Activated T-cell treated with anti-CD3 and anti-CD28 coated beads, Interleukin-2, amount 50 U/mL, for 4 hours (primary cell): ENCODE data around the gene NUDT8. TPM values are rescaled to one million over a fixed set of nuclear protein-coding genes. Genes with fewer than 3 reads are reported as not detected.
A peak's percentile ranks its signal among the peaks of the same experiment; 100 is the strongest.
"Not testable (repeated sequence)": the region's sequence is repeated elsewhere in the genome, so short reads cannot be mapped to it uniquely, and the experiment has no call there.

ENCODE experiments used
- ATAC-seq, 2 donors: fragments of 200-7000 bp; cut with Tn5 transposase; one replicate each; pipeline ENCODE4 v1.10.0; 2021
- DNase-seq: peaks from one replicate; pipeline ENCODE4 v3.0.0-alpha.2; 2020
- H3K27me3 Mint-ChIP-seq: one replicate; pipeline ENCODE4 v1.8.0; 2021; ENCODE audit warnings: low read depth, mixed read lengths
- H3K36me3 Mint-ChIP-seq: one replicate; pipeline ENCODE4 v1.8.0; 2022; ENCODE audit warnings: mixed read lengths; ENCODE audit not compliant: insufficient read depth
- H3K4me1 Mint-ChIP-seq: one replicate; pipeline ENCODE4 v1.8.0; 2021; ENCODE audit warnings: low read depth, mixed read lengths
- H3K4me3 Mint-ChIP-seq: one replicate; pipeline ENCODE4 v1.8.0; 2021; ENCODE audit warnings: mild to moderate bottlenecking, moderate library complexity, mixed read lengths
- H3K9me3 Mint-ChIP-seq: one replicate; pipeline ENCODE4 v1.8.0; 2021; ENCODE audit warnings: mixed read lengths
- total RNA-seq, 3 donors: library from RNA; stranded (reverse); gene quantifications; one replicate each; pipeline ENCODE4 v1.2.1, GENCODE V29; 2021

NUDT8 gene
- total RNA-seq, 3 donors from 2014 or later, result 10.2 to 14.4 (median 12.6) TPM

- H3K9me3 Mint-ChIP-seq, result no peaks in the 10 kb centered on the region
- DNase-seq (no peak), ATAC-seq (no peak)
- H3K4me3 Mint-ChIP-seq, result peak overlapping the region; percentile 86
- peaks cover 6% of the 10 kb centered on the region for H3K4me1 Mint-ChIP-seq
- no peaks in the 10 kb centered on the region for H3K36me3 Mint-ChIP-seq
- H3K27me3 Mint-ChIP-seq, result no peaks in the 10 kb centered on the region
Observed at GRCh38 chr11:67631411-67631810, 1.7 kb upstream of the NUDT8 start.

GRCh38 chr11:67630943-67631331 is 1.2 kb upstream of the NUDT8 start:
- peak overlapping the region; percentile 86 for H3K4me3 Mint-ChIP-seq
- peaks cover 6% of the 10 kb centered on the region for H3K4me1 Mint-ChIP-seq
- H3K27me3 Mint-ChIP-seq, result no peaks in the 10 kb centered on the region
- no peaks in the 10 kb centered on the region for H3K9me3 Mint-ChIP-seq
- ATAC-seq, result no peak
- no peaks in the 10 kb centered on the region for H3K36me3 Mint-ChIP-seq
- DNase-seq, result no peak

- no peaks in the 10 kb centered on the region for H3K27me3 Mint-ChIP-seq
- H3K4me1 Mint-ChIP-seq, result peaks cover 6% of the 10 kb centered on the region
Observed at GRCh38 chr11:67630228-67630942, 648 bp upstream of the NUDT8 start.

GRCh38 chr11:67628710-67629385 is 889 bp downstream of the NUDT8 start:
- Mint-ChIP-seq H3K27me3 (no peaks in the 10 kb centered on the region), H3K36me3 (no peaks in the 10 kb centered on the region), H3K4me1 (peaks cover 6% of the 10 kb centered on the region), H3K9me3 (no peaks in the 10 kb centered on the region), H3K4me3 (peak overlapping the region; percentile 53)
- DNase-seq (no peak), ATAC-seq (no peak)

More at GRCh38 chr11:67630228-67630942, 648 bp upstream of the NUDT8 start:
- H3K9me3 Mint-ChIP-seq, result no peaks in the 10 kb centered on the region
- no peaks in the 10 kb centered on the region for H3K36me3 Mint-ChIP-seq
- ATAC-seq (peak; percentile 73 to 75), DNase-seq (peak; percentile 93)
- peak overlapping the region; percentile 86 for H3K4me3 Mint-ChIP-seq

- Mint-ChIP-seq H3K9me3 (no peaks in the 10 kb centered on the region), H3K4me1 (peaks cover 6% of the 10 kb centered on the region), H3K27me3 (no peaks in the 10 kb centered on the region), H3K36me3 (no peaks in the 10 kb centered on the region), H3K4me3 (no peak overlapping the region)
- DNase-seq (no peak), ATAC-seq (no peak)
Observed at GRCh38 chr11:67627812-67628624, 1.7 kb downstream of the NUDT8 start.

GRCh38 chr11:67627441-67627811 is 2.3 kb downstream of the NUDT8 start:
- Mint-ChIP-seq H3K9me3 (no peaks in the 10 kb centered on the region), H3K4me3 (no peak overlapping the region), H3K27me3 (no peaks in the 10 kb centered on the region), H3K36me3 (no peaks in the 10 kb centered on the region), H3K4me1 (peaks cover 6% of the 10 kb centered on the region)
- DNase-seq (no peak), ATAC-seq (no peak)

GRCh38 chr11:67626970-67627369 is 2.8 kb downstream of the NUDT8 start:
- ATAC-seq (no peak), DNase-seq (no peak)
- Mint-ChIP-seq H3K36me3 (no peaks in the 10 kb centered on the region), H3K27me3 (no peaks in the 10 kb centered on the region), H3K4me3 (no peak overlapping the region), H3K4me1 (peaks cover 6% of the 10 kb centered on the region), H3K9me3 (no peaks in the 10 kb centered on the region)

- H3K4me3 Mint-ChIP-seq, H3K36me3 Mint-ChIP-seq, H3K4me1 Mint-ChIP-seq, ATAC-seq, DNase-seq, H3K27me3 Mint-ChIP-seq, H3K9me3 Mint-ChIP-seq: not testable (repeated sequence)
Observed at GRCh38 chr11:67626131-67626833, 3.5 kb downstream of the NUDT8 start.

GRCh38 chr11:67623795-67624194 is 5.9 kb downstream of the NUDT8 start:
- not testable (repeated sequence) for H3K4me3 Mint-ChIP-seq, ATAC-seq, H3K4me1 Mint-ChIP-seq, H3K27me3 Mint-ChIP-seq, DNase-seq, H3K9me3 Mint-ChIP-seq, H3K36me3 Mint-ChIP-seq

- DNase-seq, H3K4me3 Mint-ChIP-seq, H3K36me3 Mint-ChIP-seq, H3K9me3 Mint-ChIP-seq, H3K4me1 Mint-ChIP-seq, H3K27me3 Mint-ChIP-seq, ATAC-seq: not testable (repeated sequence)
Observed at GRCh38 chr11:67622905-67623304, 6.8 kb downstream of the NUDT8 start.

- not testable (repeated sequence) for H3K36me3 Mint-ChIP-seq, H3K4me1 Mint-ChIP-seq, ATAC-seq, H3K4me3 Mint-ChIP-seq, H3K27me3 Mint-ChIP-seq, H3K9me3 Mint-ChIP-seq, DNase-seq
Observed at GRCh38 chr11:67621928-67622327, 7.8 kb downstream of the NUDT8 start.

- not testable (repeated sequence) for ATAC-seq, H3K4me3 Mint-ChIP-seq, DNase-seq, H3K9me3 Mint-ChIP-seq, H3K36me3 Mint-ChIP-seq, H3K27me3 Mint-ChIP-seq, H3K4me1 Mint-ChIP-seq
Observed at GRCh38 chr11:67620621-67621020, 9.1 kb downstream of the NUDT8 start.

GRCh38 chr11:67619683-67620618 is 9.8 kb downstream of the NUDT8 start:
- ATAC-seq, H3K27me3 Mint-ChIP-seq, H3K4me1 Mint-ChIP-seq, H3K36me3 Mint-ChIP-seq, H3K4me3 Mint-ChIP-seq, DNase-seq, H3K9me3 Mint-ChIP-seq: not testable (repeated sequence)
